ENCODE results near the gene SLC38A8. TPM values are rescaled to one million over a fixed set of nuclear protein-coding genes. Genes with fewer than 3 reads are reported as not detected.

SLC38A8 gene
- total RNA-seq, 2 experiments from 2014 or later: not detected

DNA sequence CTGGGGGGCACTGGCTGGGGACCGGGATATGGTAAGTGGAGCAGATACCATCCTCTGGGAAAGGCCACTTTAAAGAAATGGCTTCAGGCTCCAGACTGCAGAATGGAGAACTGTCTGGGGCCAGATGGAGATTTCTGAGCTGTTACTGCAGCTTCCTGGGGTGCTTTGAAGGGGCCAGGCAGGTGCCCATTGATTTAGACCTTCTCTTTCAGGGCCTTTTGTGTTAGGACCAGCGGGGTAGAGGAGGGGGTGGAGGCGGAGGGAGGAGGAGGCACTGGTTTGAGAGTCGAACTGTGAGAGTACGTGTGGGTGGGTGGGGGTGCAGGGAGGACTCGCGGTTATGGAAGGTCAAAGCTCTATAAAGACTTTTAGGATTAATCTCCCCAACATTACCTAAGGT, 63.2 kb downstream of the SLC38A8 start:
- Histone ChIP-seq H3K27ac (ENCODE audit: low read depth in 1 of 2, low read length in 2 of 2) (no peak overlapping the region), H3K4me1 (ENCODE audit: insufficient read depth, low read length) (no peaks in the 10 kb centered on the region), H3K4me3 (ENCODE audit: low read length) (no peak overlapping the region), H3K9me3 (ENCODE audit: control insufficient read depth in 1 of 2, insufficient read depth in 1 of 2, low read length in 2 of 2) (peaks cover 7 to 20% of the 10 kb centered on the region in 2 experiments), H3K36me3 (ENCODE audit: insufficient read depth, low read length) (no peaks in the 10 kb centered on the region), H3K27me3 (ENCODE audit: control insufficient read depth in 1 of 2, insufficient read depth in 2 of 2, low read length in 2 of 2) (no peaks in the 10 kb centered on the region)
- Mint-ChIP-seq H3K4me3 (no peak overlapping the region), H3K4me1 (ENCODE audit: low read depth) (no peaks in the 10 kb centered on the region), H3K27me3 (peaks cover 6% of the 10 kb centered on the region), H3K9me3 (peaks cover 2% of the 10 kb centered on the region), H3K27ac (no peak overlapping the region), H3K36me3 (ENCODE audit: low read depth) (no peaks in the 10 kb centered on the region)
- CTCF ChIA-PET: no interaction called here
- ATAC-seq (ENCODE audit: poor library complexity) (no peak), DNase-seq (no peak)
- POLR2A ChIA-PET: no interaction called here
- TF ChIP-seq, protein P1, sequence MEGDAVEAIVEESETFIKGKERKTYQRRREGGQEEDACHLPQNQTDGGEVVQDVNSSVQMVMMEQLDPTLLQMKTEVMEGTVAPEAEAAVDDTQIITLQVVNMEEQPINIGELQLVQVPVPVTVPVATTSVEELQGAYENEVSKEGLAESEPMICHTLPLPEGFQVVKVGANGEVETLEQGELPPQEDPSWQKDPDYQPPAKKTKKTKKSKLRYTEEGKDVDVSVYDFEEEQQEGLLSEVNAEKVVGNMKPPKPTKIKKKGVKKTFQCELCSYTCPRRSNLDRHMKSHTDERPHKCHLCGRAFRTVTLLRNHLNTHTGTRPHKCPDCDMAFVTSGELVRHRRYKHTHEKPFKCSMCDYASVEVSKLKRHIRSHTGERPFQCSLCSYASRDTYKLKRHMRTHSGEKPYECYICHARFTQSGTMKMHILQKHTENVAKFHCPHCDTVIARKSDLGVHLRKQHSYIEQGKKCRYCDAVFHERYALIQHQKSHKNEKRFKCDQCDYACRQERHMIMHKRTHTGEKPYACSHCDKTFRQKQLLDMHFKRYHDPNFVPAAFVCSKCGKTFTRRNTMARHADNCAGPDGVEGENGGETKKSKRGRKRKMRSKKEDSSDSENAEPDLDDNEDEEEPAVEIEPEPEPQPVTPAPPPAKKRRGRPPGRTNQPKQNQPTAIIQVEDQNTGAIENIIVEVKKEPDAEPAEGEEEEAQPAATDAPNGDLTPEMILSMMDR (IDR thresholded peaks at IDR 0.05): no peak
- intact Hi-C loops (cut with DNase I, micrococcal nuclease): no loop called here

DNA sequence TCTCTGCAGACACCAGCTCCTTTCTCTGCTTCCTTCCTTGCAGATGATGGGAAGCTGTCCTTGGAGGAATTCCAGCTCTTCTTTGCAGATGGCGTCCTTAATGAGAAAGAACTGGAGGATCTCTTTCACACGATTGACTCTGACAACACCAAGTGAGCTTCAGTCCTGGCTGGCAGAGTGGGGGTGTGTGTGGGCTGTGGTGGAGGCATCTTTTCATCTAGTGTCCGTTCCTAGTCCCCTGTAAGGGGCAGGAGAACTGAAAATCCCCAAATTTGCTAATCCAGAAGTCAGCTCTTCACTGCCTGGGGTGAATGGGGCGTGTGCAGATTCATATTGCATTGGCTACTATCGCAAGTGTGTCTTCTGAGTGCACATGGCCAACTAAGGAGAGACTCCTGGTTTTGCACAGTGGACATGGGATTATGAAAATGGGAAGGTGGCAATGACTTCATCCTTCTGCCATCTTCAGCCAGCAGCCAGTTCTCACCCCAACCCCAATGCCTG, 64.1 kb downstream of the SLC38A8 start:
- no peak for ATAC-seq (ENCODE audit: poor library complexity)
- no peaks in the 10 kb centered on the region for H3K36me3 Mint-ChIP-seq (ENCODE audit: low read depth)
- Histone ChIP-seq H3K27me3 (ENCODE audit: control insufficient read depth in 1 of 2, insufficient read depth in 2 of 2, low read length in 2 of 2) (peaks cover 0 to under 1% of the 10 kb centered on the region in 2 experiments), H3K36me3 (ENCODE audit: insufficient read depth, low read length) (no peaks in the 10 kb centered on the region), H3K4me1 (ENCODE audit: insufficient read depth, low read length) (no peaks in the 10 kb centered on the region), H3K9me3 (ENCODE audit: control insufficient read depth in 1 of 2, insufficient read depth in 1 of 2, low read length in 2 of 2) (peaks cover 7 to 20% of the 10 kb centered on the region in 2 experiments), H3K4me3 (ENCODE audit: low read length) (no peak overlapping the region), H3K27ac (ENCODE audit: low read depth in 1 of 2, low read length in 2 of 2) (no peak overlapping the region)
- ChIA-PET CTCF (no interaction called here), POLR2A (no interaction called here)
- H3K4me3 Mint-ChIP-seq: no peak overlapping the region
- peaks cover 10% of the 10 kb centered on the region for H3K27me3 Mint-ChIP-seq
- H3K9me3 Mint-ChIP-seq: peaks cover 2% of the 10 kb centered on the region
- intact Hi-C loops (cut with DNase I, micrococcal nuclease): no loop called here
- no peak overlapping the region for H3K27ac Mint-ChIP-seq
- TF ChIP-seq, protein P1 (IDR thresholded peaks at IDR 0.05): no peak
- H3K4me1 Mint-ChIP-seq (ENCODE audit: low read depth): no peaks in the 10 kb centered on the region
- no peak for DNase-seq

DNA sequence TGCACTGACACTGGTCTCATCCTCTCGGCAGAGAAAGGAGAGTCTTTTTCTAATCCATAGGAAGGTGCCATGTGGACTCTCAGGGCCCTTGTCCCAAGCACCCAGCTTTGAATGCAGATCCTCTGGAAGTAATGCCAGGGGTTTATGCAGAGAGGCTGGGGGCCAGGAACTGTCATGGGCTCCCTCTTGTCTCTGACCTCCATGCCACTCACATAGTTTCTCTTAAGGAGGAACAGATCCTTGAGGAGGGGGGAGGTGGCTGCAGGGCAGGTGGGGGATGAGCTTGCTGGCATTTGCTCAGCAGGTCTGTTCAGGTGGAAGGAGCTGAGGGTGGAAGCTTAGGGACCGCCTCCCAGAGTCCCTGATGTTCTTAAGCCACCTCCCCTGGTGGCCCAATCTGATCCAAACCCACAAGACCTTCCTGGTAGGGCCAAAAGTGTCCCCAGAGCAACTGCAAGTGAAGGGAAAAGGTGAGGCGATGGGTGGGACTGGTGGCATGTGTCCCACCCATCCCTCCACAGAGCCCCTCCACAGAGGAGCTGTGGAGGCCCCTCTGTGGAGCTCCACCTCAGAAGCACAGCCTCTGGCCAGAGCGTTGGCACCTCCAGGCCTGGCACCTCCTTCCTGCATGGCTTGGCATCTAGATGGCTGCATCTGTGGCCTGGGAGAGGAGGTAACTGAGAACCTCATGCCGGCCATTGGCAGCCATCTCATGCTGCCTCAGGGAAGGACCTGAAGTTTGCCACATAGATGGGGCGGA, 65.4 kb downstream of the SLC38A8 start:
- ATAC-seq (ENCODE audit: poor library complexity) (no peak), DNase-seq (no peak)
- peaks cover 13% of the 10 kb centered on the region for H3K27me3 Mint-ChIP-seq
- no peak overlapping the region for H3K27ac Mint-ChIP-seq
- no peak overlapping the region for H3K4me3 ChIP-seq (ENCODE audit: low read length)
- peaks cover 7 to 20% of the 10 kb centered on the region in 2 experiments for H3K9me3 ChIP-seq (ENCODE audit: control insufficient read depth in 1 of 2, insufficient read depth in 1 of 2, low read length in 2 of 2)
- no peak overlapping the region for H3K27ac ChIP-seq (ENCODE audit: low read depth in 1 of 2, low read length in 2 of 2)
- H3K4me1 ChIP-seq (ENCODE audit: insufficient read depth, low read length): no peaks in the 10 kb centered on the region
- H3K27me3 ChIP-seq (ENCODE audit: control insufficient read depth in 1 of 2, insufficient read depth in 2 of 2, low read length in 2 of 2): peaks cover 2 to 3% of the 10 kb centered on the region in 2 experiments
- H3K36me3 ChIP-seq (ENCODE audit: insufficient read depth, low read length): no peaks in the 10 kb centered on the region
- peaks cover 2% of the 10 kb centered on the region for H3K9me3 Mint-ChIP-seq
- no peaks in the 10 kb centered on the region for H3K4me1 Mint-ChIP-seq (ENCODE audit: low read depth)
- TF ChIP-seq, protein P1 (IDR thresholded peaks at IDR 0.05): no peak
- ChIA-PET POLR2A (no interaction called here), CTCF (no interaction called here)
- no peaks in the 10 kb centered on the region for H3K36me3 Mint-ChIP-seq (ENCODE audit: low read depth)
- intact Hi-C loops (cut with DNase I, micrococcal nuclease): no loop called here
- no peak overlapping the region for H3K4me3 Mint-ChIP-seq

All from CD4-positive, alpha-beta T cell (primary cell).